HepG2 (cell line): Measurements from ENCODE around the gene TRPC1. TPM values are rescaled to one million over a fixed set of nuclear protein-coding genes. Genes with fewer than 3 reads are reported as not detected.

Experiments
- CHCHD3 ChIP-seq: sonication (generic); formaldehyde crosslinking; IDR thresholded peaks from 2 replicates; pipeline ENCODE4 v1.8.0; 2022; ENCODE audit warnings: mild to moderate bottlenecking, missing genetic modification reagents, moderate library complexity
- CTCF ChIP-seq: sonication (generic); formaldehyde crosslinking; IDR thresholded peaks from 2 replicates; pipeline ENCODE4 v1.5.0; 2020; ENCODE audit warnings: mild to moderate bottlenecking, missing genetic modification reagents, moderate library complexity
- FOXK1 ChIP-seq: sonication (generic); formaldehyde crosslinking; IDR thresholded peaks from 2 replicates; pipeline ENCODE4 v1.4.0; 2020; ENCODE audit warnings: low read depth, missing genetic modification reagents, borderline replicate concordance
- GPN1 ChIP-seq: sonication (generic); formaldehyde crosslinking; IDR thresholded peaks from 2 replicates; pipeline ENCODE4 v1.5.1; 2020; ENCODE audit warnings: missing genetic modification reagents, borderline replicate concordance
- GTF3A ChIP-seq: sonication (generic); formaldehyde crosslinking; conservative IDR thresholded peaks from 2 replicates; pipeline ENCODE4 v1.4.0; 2020; ENCODE audit warnings: mild to moderate bottlenecking, missing genetic modification reagents
- HHEX ChIP-seq: IDR thresholded peaks from 2 replicates; pipeline ENCODE4 v1.6.1; 2016; ENCODE audit warnings: control low read depth
- HMGA1 ChIP-seq: sonication (generic); formaldehyde crosslinking; conservative IDR thresholded peaks from 2 replicates; pipeline ENCODE4 v1.4.0; 2020; ENCODE audit warnings: missing genetic modification reagents
- KAT8 ChIP-seq: IDR thresholded peaks from 2 replicates; pipeline ENCODE4 v1.6.1; 2016; ENCODE audit warnings: missing genetic modification reagents, missing compliant biosample characterization
- KLF9 ChIP-seq: IDR thresholded peaks from 2 replicates; pipeline ENCODE4 v1.6.1; 2016; ENCODE audit warnings: low read depth
- MIXL1 ChIP-seq: IDR thresholded peaks from 2 replicates; pipeline ENCODE4 v1.6.1; 2016
- MXD4 ChIP-seq: IDR thresholded peaks from 2 replicates; pipeline ENCODE4 v1.6.1; 2016; ENCODE audit warnings: mild to moderate bottlenecking, missing biosample characterization, missing genetic modification reagents
- PHF21A ChIP-seq: sonication (generic); formaldehyde crosslinking; IDR thresholded peaks from 2 replicates; pipeline ENCODE4 v1.5.0; 2020; ENCODE audit warnings: mild to moderate bottlenecking, missing genetic modification reagents
- RFX1 ChIP-seq: fragments of 450-650 bp; IDR thresholded peaks from 2 replicates; pipeline ENCODE4 v1.6.1; 2017
- TFAP4 ChIP-seq: sonication (generic); IDR thresholded peaks from 2 replicates; pipeline ENCODE4 v1.6.1; 2016; ENCODE audit warnings: low read depth, borderline replicate concordance
- UBTF ChIP-seq: sonication (generic); formaldehyde crosslinking; IDR thresholded peaks from 2 replicates; pipeline ENCODE4 v1.4.0; 2020; ENCODE audit warnings: mild to moderate bottlenecking, missing genetic modification reagents
- ZFAT ChIP-seq: sonication (generic); formaldehyde crosslinking; conservative IDR thresholded peaks from 2 replicates; pipeline ENCODE4 v1.8.1; 2023; ENCODE audit warnings: missing genetic modification reagents, inconsistent platforms
- ZFP36L1 ChIP-seq: sonication (generic); formaldehyde crosslinking; IDR thresholded peaks from 2 replicates; pipeline ENCODE4 v1.8.0; 2022; ENCODE audit warnings: mild to moderate bottlenecking, missing genetic modification reagents, moderate library complexity
- ZNF33B ChIP-seq: sonication (generic); formaldehyde crosslinking; IDR thresholded peaks from 2 replicates; pipeline ENCODE4 v1.5.1; 2020; ENCODE audit warnings: mild to moderate bottlenecking, missing genetic modification reagents
- ZNF576 ChIP-seq: sonication (generic); formaldehyde crosslinking; IDR thresholded peaks from 2 replicates; pipeline ENCODE4 v1.4.0; 2020; ENCODE audit warnings: mild to moderate bottlenecking, missing genetic modification reagents
- polyA plus RNA-seq, 8 experiments: library from polyadenylated mRNA; depleted of rRNA in 3 of 8; stranded (reverse) in 7 of 8; unstranded in 1 of 8; fragments of >200 nt; fragmentation: Illumina TruSeq in 4 of 8; extraction: Trizol in 4 of 8; gene quantifications; 2 replicates each; pipeline versions ENCODE4 v1.2.1 to v1.2.3, GENCODE V29; 2011 to 2016; ENCODE audit warnings: low read depth in 4 of 8, missing spikeins in 1 of 8, mixed read lengths in 1 of 8; ENCODE audit not compliant: insufficient read depth in 1 of 8
- total RNA-seq, 5 experiments: library from RNA; depleted of rRNA; stranded (reverse); fragments of >200 nt; fragmentation: Illumina TruSeq; extraction: Trizol; gene quantifications; 2 replicates each; pipeline ENCODE4 v1.2.3, GENCODE V29; 2016; ENCODE audit warnings: low read depth in 1 of 5
- TF ChIP-seq, protein P1 (sequence below): sonication (generic); formaldehyde crosslinking; conservative IDR thresholded peaks from 2 replicates; pipeline ENCODE4 v1.5.0; 2020; ENCODE audit warnings: missing genetic modification reagents
- TF ChIP-seq, protein P2 (sequence below): sonication (generic); formaldehyde crosslinking; IDR thresholded peaks from 2 replicates; pipeline ENCODE4 v1.5.0; 2020; ENCODE audit warnings: mild to moderate bottlenecking, low read depth, missing genetic modification reagents, borderline replicate concordance
- TF ChIP-seq, protein P3 (sequence below): sonication (generic); formaldehyde crosslinking; conservative IDR thresholded peaks from 2 replicates; pipeline ENCODE4 v1.8.0; 2022; ENCODE audit warnings: mild to moderate bottlenecking, moderate library complexity, missing genetic modification reagents

Gene TRPC1
- total and polyA plus RNA-seq, 2 of the 13 experiments (the other 11 are each of a cell fraction or from before 2014, with no cell fraction given) = 10.8 to 13.1 TPM

DNA sequence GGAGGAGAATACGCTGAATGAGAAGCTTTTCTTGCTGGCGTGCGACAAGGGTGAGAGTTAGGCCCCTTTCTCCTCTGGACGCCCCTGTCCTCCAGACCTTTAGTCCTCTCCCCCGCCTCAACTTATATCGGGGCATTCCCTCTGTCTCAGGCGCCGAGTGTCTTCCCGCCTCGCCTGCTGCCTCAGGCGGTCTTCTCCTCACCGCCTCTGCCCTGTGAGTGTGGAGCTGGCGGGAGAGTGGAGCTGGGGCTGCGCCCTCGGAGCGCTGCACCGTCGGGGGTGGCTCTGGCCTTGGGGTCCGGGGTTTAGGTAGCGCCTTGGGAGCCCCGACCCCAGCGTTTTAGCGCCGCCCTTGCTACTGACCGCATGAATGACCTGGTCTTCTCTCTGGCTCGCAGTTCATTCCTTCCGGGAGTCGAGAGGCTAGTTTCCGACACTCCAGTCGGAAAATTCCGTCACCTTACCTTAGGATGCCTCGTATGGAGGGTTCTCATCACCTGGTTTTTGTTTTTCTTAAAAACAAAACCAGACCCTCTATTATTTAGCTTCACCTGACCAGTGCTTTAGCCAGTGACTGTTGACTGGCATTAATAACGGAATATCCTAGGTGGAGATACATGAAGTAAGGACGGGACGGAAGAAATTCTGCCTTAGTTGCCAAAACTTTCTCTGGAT lies 985 bp downstream of the TRPC1 start (continued):
- TF ChIP-seq HMGA1 (CRISPR knock-in tag) (no peak), MXD4 (no peak), KLF9 (CRISPR knock-in tag) (no peak), CHCHD3 (no peak), MIXL1 (CRISPR knock-in tag) (no peak), TFAP4 (no peak), ZFP36L1 (CRISPR knock-in tag) (no peak), GTF3A (no peak), ZNF576 (CRISPR knock-in tag) (no peak), CTCF (peak; percentile 65), HHEX (no peak), GPN1 (CRISPR knock-in tag) (no peak), FOXK1 (CRISPR knock-in tag) (no peak), ZFAT (CRISPR knock-in tag) (no peak), KAT8 (CRISPR knock-in tag) (peak; percentile 36; the same call in 1 of the 2 replicates), RFX1 (no peak), PHF21A (CRISPR knock-in tag) (0 out of 2 replicates have a peak, but pooled peaks have one; percentile 49), UBTF (CRISPR knock-in tag) (peak; percentile 88), ZNF33B (CRISPR knock-in tag) (peak; percentile 43; the same call in 1 of the 2 replicates)
- TF ChIP-seq, protein P1, sequence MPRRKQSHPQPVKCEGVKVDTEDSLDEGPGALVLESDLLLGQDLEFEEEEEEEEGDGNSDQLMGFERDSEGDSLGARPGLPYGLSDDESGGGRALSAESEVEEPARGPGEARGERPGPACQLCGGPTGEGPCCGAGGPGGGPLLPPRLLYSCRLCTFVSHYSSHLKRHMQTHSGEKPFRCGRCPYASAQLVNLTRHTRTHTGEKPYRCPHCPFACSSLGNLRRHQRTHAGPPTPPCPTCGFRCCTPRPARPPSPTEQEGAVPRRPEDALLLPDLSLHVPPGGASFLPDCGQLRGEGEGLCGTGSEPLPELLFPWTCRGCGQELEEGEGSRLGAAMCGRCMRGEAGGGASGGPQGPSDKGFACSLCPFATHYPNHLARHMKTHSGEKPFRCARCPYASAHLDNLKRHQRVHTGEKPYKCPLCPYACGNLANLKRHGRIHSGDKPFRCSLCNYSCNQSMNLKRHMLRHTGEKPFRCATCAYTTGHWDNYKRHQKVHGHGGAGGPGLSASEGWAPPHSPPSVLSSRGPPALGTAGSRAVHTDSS (CRISPR knock-in tag) = no peak
- TF ChIP-seq, protein P2, sequence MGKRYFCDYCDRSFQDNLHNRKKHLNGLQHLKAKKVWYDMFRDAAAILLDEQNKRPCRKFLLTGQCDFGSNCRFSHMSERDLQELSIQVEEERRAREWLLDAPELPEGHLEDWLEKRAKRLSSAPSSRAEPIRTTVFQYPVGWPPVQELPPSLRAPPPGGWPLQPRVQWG = no peak
- TF ChIP-seq, protein P3, sequence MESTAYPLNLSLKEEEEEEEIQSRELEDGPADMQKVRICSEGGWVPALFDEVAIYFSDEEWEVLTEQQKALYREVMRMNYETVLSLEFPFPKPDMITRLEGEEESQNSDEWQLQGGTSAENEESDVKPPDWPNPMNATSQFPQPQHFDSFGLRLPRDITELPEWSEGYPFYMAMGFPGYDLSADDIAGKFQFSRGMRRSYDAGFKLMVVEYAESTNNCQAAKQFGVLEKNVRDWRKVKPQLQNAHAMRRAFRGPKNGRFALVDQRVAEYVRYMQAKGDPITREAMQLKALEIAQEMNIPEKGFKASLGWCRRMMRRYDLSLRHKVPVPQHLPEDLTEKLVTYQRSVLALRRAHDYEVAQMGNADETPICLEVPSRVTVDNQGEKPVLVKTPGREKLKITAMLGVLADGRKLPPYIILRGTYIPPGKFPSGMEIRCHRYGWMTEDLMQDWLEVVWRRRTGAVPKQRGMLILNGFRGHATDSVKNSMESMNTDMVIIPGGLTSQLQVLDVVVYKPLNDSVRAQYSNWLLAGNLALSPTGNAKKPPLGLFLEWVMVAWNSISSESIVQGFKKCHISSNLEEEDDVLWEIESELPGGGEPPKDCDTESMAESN (CRISPR knock-in tag) = peak; percentile 77
